Upper lobe of right lung (tissue), 1 donor: ENCODE measurements around the gene TMEM80. TPM values are rescaled to one million over a fixed set of nuclear protein-coding genes. Genes with fewer than 3 reads are reported as not detected.

Source experiments
- ATAC-seq: fragments of 200-7000 bp; cut with Tn5 transposase; one replicate; pipeline ENCODE4 v1.9.1; 2020; ENCODE audit warnings: mild to moderate bottlenecking, moderate library complexity
- DNase-seq: peaks from one replicate; pipeline ENCODE4 v3.0.0-alpha.2; 2020
- H3K27ac ChIP-seq: fragments of 200-600 bp; one replicate; pipeline ENCODE4 v1.8.0; 2022
- H3K27me3 ChIP-seq: fragments of 200-600 bp; one replicate; pipeline ENCODE4 v1.8.0; 2022; ENCODE audit warnings: mild to moderate bottlenecking
- H3K36me3 ChIP-seq: fragments of 200-600 bp; one replicate; pipeline ENCODE4 v1.8.0; 2022
- H3K4me1 ChIP-seq: fragments of 200-600 bp; one replicate; pipeline ENCODE4 v1.8.0; 2022
- H3K4me3 ChIP-seq: fragments of 200-600 bp; one replicate; pipeline ENCODE4 v1.8.0; 2022; ENCODE audit warnings: mild to moderate bottlenecking
- H3K9me3 ChIP-seq: fragments of 200-600 bp; one replicate; pipeline ENCODE4 v1.8.0; 2022
- CTCF ChIP-seq: fragments of 200-600 bp; IDR thresholded peaks from one replicate; pipeline ENCODE4 v1.8.0; 2022; ENCODE audit warnings: antibody characterized with exemption
- intact Hi-C: fragments of 100-400 bp; cut with DNase I; formaldehyde crosslinking; loops from one replicate; pipeline ENCODE4 v1.11.0; 2022
- total RNA-seq: library from RNA; stranded (reverse); fragmentation: NEBNext Ultra II Directional; extraction: Animal tissue kit (Norgen Biotek cat#: 25700); gene quantifications from one replicate; pipeline ENCODE4 v1.2.1, GENCODE V29; 2021
- donor health status: DM: no; HTN: yes; CAD: no; lungs with severe emphysema.

TMEM80 gene
- total RNA-seq, 1 donor from 2014 or later, result 33.2 TPM

GRCh38 chr11:707817-708420, 12.3 kb downstream of the TMEM80 start:
- H3K9me3 ChIP-seq, result no peaks in the 10 kb centered on the region
- peak; percentile 37 for ATAC-seq
- no peaks in the 10 kb centered on the region for H3K36me3 ChIP-seq
- intact Hi-C loops, result no loop called here
- peaks cover 31% of the 10 kb centered on the region for H3K4me1 ChIP-seq
- H3K27ac ChIP-seq, result peak overlapping the region; percentile 71
- H3K4me3 ChIP-seq, result peak overlapping the region; percentile 58
- peaks cover 14% of the 10 kb centered on the region for H3K27me3 ChIP-seq
- DNase-seq, result no peak
- TF ChIP-seq CTCF, result no peak

GRCh38 chr11:708511-708910, 12.9 kb downstream of the TMEM80 start:
- no peaks in the 10 kb centered on the region for H3K9me3 ChIP-seq
- intact Hi-C loops, result no loop called here
- no peak for TF ChIP-seq CTCF
- ATAC-seq (no peak), DNase-seq (no peak)
- H3K4me3 ChIP-seq, result peak overlapping the region; percentile 58
- peaks cover 14% of the 10 kb centered on the region for H3K27me3 ChIP-seq
- no peaks in the 10 kb centered on the region for H3K36me3 ChIP-seq
- H3K4me1 ChIP-seq, result peaks cover 26% of the 10 kb centered on the region
- peak overlapping the region; percentile 58 for H3K27ac ChIP-seq

- no peak for TF ChIP-seq CTCF
- peaks cover 14% of the 10 kb centered on the region for H3K27me3 ChIP-seq
Measured at GRCh38 chr11:709109-709997, 13.7 kb downstream of the TMEM80 start.

GRCh38 chr11:714436-714835, 18.8 kb downstream of the TMEM80 start:
- DNase-seq, result no peak
- Histone ChIP-seq H3K9me3 (no peaks in the 10 kb centered on the region), H3K4me3 (no peak overlapping the region), H3K36me3 (no peaks in the 10 kb centered on the region), H3K27ac (no peak overlapping the region), H3K27me3 (no peaks in the 10 kb centered on the region), H3K4me1 (peaks cover 6% of the 10 kb centered on the region)
- intact Hi-C loops, result no loop called here
- no peak for ATAC-seq
- no peak for TF ChIP-seq CTCF

More at GRCh38 chr11:709109-709997, 13.7 kb downstream of the TMEM80 start:
- ATAC-seq (no peak), DNase-seq (no peak)
- Histone ChIP-seq H3K27ac (no peak overlapping the region), H3K9me3 (no peaks in the 10 kb centered on the region), H3K36me3 (no peaks in the 10 kb centered on the region), H3K4me3 (no peak overlapping the region), H3K4me1 (peaks cover 23% of the 10 kb centered on the region)
- intact Hi-C loops, result no loop called here

- ATAC-seq (no peak), DNase-seq (no peak)
- Histone ChIP-seq H3K9me3 (no peaks in the 10 kb centered on the region), H3K36me3 (no peaks in the 10 kb centered on the region), H3K27ac (no peak overlapping the region), H3K4me3 (no peak overlapping the region), H3K4me1 (peaks cover 8% of the 10 kb centered on the region), H3K27me3 (peaks cover 26% of the 10 kb centered on the region)
- no peak for TF ChIP-seq CTCF
- intact Hi-C loops, result loop anchor here (5.0 to 10.0 kb wide), 2 partner anchors 57 to 165 kb away; no protein-coding TSS in a partner anchor
Measured at GRCh38 chr11:719214-720016, 23.8 kb downstream of the TMEM80 start.
